Neural crest cell (in vitro differentiated cells): ENCODE results near the gene TEN1. TPM values are rescaled to one million over a fixed set of nuclear protein-coding genes. Genes with fewer than 3 reads are reported as not detected.

ENCODE experiments used
- DNase-seq: peaks from one replicate; pipeline ENCODE4 v3.0.0; 2021; ENCODE audit warnings: low read depth, mixed read lengths, low spot score
- H3K27ac Mint-ChIP-seq: one replicate; pipeline ENCODE4 v1.8.0; 2021; ENCODE audit warnings: mild to moderate bottlenecking, mixed read lengths; ENCODE audit not compliant: unreplicated experiment
- H3K27me3 Mint-ChIP-seq: 2 replicates; pipeline ENCODE4 v1.8.0; 2021; ENCODE audit warnings: low read depth, mild to moderate bottlenecking, mixed read lengths
- H3K36me3 Mint-ChIP-seq: 2 replicates; pipeline ENCODE4 v1.8.0; 2021; ENCODE audit warnings: low read depth, mild to moderate bottlenecking, mixed read lengths
- H3K4me1 Mint-ChIP-seq: 2 replicates; pipeline ENCODE4 v1.8.0; 2021; ENCODE audit warnings: mixed read lengths
- H3K4me3 Mint-ChIP-seq: one replicate; pipeline ENCODE4 v1.8.0; 2021; ENCODE audit warnings: mild to moderate bottlenecking, mixed read lengths
- H3K9me3 Mint-ChIP-seq: 2 replicates; pipeline ENCODE4 v1.8.0; 2021; ENCODE audit warnings: mixed read lengths
- CTCF ChIP-seq: fragments of 200-600 bp; sonication (generic); conservative IDR thresholded peaks from 2 replicates; pipeline ENCODE4 v1.5.0; 2021; ENCODE audit warnings: antibody characterized with exemption, mild to moderate bottlenecking
- total RNA-seq: library from RNA; stranded (reverse); gene quantifications from 2 replicates; pipeline ENCODE4 v1.2.1, GENCODE V29; 2021

The TEN1 gene
- total RNA-seq, 1 donor from 2014 or later: 10.1 TPM

- Mint-ChIP-seq H3K4me3 (no peak overlapping the region), H3K4me1 (peaks cover 13% of the 10 kb centered on the region), H3K27ac (peak overlapping the region; percentile 57), H3K27me3 (no peaks in the 10 kb centered on the region), H3K36me3 (no peaks in the 10 kb centered on the region), H3K9me3 (no peaks in the 10 kb centered on the region)
- TF ChIP-seq CTCF: peak; percentile 81
- peak; percentile 74 for DNase-seq
Measured at GRCh38 chr17:76000016-76000754, 21.1 kb downstream of the TEN1 start.

- Mint-ChIP-seq H3K36me3 (no peaks in the 10 kb centered on the region), H3K27me3 (no peaks in the 10 kb centered on the region), H3K4me1 (peaks cover 13% of the 10 kb centered on the region), H3K4me3 (no peak within 1 kb of the TSS), H3K27ac (peak within 1 kb of the TSS; percentile 57), H3K9me3 (no peaks in the 10 kb centered on the region)
- no peak for DNase-seq
- peak; percentile 36 for TF ChIP-seq CTCF
Measured at GRCh38 chr17:76000755-76001521, 21.9 kb downstream of the TEN1 start, which contains the start of gene CDK3. CDK3 (plus strand) TSS chr17:76000855; CDS start chr17:76001426, 571 bp downstream.

- no peaks in the 10 kb centered on the region for H3K9me3 Mint-ChIP-seq
Measured at GRCh38 chr17:76002100-76002499, 23.1 kb downstream of the TEN1 start.

GRCh38 chr17:76003915-76004314, 24.9 kb downstream of the TEN1 start:
- H3K9me3 Mint-ChIP-seq: no peaks in the 10 kb centered on the region
- no peak for TF ChIP-seq CTCF
- no peak overlapping the region for H3K27ac Mint-ChIP-seq
- no peaks in the 10 kb centered on the region for H3K36me3 Mint-ChIP-seq
- no peak for DNase-seq
- no peaks in the 10 kb centered on the region for H3K4me1 Mint-ChIP-seq
- no peaks in the 10 kb centered on the region for H3K27me3 Mint-ChIP-seq
- H3K4me3 Mint-ChIP-seq: no peak overlapping the region

More at GRCh38 chr17:76002100-76002499, 23.1 kb downstream of the TEN1 start:
- Mint-ChIP-seq H3K36me3 (no peaks in the 10 kb centered on the region), H3K27me3 (no peaks in the 10 kb centered on the region), H3K4me1 (peaks cover 10% of the 10 kb centered on the region), H3K27ac (no peak overlapping the region), H3K4me3 (no peak overlapping the region)
- no peak for DNase-seq
- TF ChIP-seq CTCF: no peak

GRCh38 chr17:76004750-76005262, 25.8 kb downstream of the TEN1 start:
- Mint-ChIP-seq H3K27ac (no peak overlapping the region), H3K4me1 (no peaks in the 10 kb centered on the region), H3K27me3 (no peaks in the 10 kb centered on the region), H3K9me3 (no peaks in the 10 kb centered on the region), H3K4me3 (no peak overlapping the region), H3K36me3 (no peaks in the 10 kb centered on the region)
- TF ChIP-seq CTCF: no peak
- no peak for DNase-seq
